HG03521 (cell line): ENCODE measurements around the gene CCDC186.

Experiments used
- ATAC-seq: cut with Tn5 transposase; IDR thresholded peaks from one replicate; pipeline ENCODE4 v1.9.1; 2021; ENCODE audit warnings: mild to moderate bottlenecking, moderate library complexity; ENCODE audit not compliant: unreplicated experiment

The CCDC186 gene

GRCh38 chr10:114115661-114116445, 58.1 kb downstream of the CCDC186 start:
- ATAC-seq, result no peak

GRCh38 chr10:114110174-114110972, 63.6 kb downstream of the CCDC186 start:
- ATAC-seq, result no peak

GRCh38 chr10:114103284-114103683, 70.7 kb downstream of the CCDC186 start:
- no peak for ATAC-seq

- ATAC-seq, result no peak
Observed at GRCh38 chr10:114102256-114102655, 71.7 kb downstream of the CCDC186 start.

DNA sequence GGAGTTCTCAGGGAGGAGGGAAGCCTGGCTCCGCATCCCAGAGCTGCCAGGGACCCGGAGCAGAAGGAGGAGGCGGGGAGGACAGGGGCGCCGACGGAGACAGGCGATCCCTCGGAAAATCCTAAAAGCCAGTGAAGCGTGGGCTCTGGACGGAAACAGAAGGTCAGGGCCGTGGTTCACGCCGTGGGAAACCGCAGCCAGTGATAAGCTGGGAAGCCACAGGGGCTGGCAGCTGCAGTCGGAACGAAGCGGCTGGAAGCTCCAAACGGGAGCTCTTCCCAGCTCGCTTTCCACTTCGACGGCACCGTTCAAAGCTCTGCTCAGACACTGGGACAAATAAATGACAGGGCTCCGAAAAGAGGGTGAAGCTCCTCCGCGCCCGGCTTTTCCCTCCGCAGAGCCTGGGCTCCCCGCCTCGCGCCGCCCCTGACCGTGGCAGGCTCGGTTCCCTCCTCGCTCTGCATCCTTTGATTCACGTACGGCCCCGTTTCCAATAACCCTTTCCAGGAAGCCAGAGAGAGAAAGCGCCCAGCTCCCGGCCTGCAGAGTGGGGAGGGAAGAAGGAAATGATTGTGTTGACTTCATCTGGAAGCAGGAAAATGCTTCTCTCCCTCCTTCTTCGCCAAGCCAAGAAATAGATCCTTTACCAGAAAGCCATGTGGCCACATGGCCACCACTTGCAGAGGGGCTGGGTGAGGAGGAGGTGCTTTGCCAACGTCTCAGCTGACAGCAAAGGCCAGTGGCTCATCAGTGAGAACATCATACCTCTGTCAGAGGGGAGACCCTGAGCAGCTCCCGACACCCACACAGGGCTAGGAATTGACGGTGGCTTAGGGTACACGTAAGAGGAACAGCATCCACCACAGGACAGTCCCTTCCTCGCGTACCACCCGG, 72.9 kb downstream of the CCDC186 start:
- no peak for ATAC-seq

DNA sequence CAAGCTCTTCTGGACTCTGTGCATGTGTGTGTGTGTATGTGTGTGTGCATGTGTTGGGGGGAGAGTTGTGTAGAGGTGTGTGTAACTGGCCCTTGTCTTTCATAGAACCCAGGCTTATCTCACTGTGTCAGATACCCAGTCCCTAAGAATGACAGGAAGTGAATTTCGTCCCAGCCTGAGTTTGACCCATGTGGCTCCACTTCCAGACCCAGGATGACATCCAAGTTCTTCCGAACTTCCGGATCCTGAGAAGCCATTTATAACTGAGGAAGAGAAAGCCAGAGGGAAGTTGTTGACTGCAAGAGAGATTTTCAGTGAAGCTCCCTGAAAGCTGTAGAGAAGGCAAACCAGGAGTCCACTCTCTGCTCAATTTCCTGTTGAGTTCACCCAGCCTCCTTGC, 77.1 kb downstream of the CCDC186 start:
- ATAC-seq, result no peak

DNA sequence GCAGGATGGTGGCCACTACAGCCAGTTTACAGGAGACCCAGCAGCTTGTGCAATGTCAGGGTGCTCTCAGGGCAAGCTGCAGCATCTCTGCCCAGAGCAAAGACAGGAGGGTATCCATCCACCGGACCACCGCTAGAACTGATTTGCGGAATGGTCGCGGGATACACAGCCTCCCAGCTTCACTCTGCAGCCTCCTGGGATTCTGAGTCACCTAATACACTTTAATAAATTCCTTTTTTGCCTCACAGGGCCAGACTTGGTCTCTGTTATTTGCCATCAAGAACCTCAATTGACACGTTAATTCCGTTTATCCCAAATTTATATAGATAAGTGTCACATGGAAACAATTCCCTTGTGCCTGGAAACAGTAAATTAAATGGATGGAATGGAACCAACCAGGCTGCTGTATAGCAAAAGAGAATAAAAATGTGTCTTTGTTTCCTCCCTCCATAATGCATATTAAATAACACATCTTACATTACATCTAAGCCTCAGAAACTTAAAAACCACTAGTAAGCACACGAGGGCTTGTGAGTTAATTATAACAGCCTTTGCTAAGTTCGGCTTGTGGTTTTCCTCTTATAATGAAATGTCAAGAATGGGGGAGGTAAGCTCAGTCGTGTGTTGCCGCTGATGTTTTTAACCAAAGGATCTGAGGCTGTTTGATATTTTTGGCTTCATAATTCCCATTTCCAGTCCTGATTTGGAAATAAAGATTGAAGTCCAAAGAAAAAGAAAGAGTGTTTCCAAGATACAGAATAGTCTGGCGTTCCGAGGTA, 78.3 kb downstream of the CCDC186 start:
- no peak for ATAC-seq

DNA sequence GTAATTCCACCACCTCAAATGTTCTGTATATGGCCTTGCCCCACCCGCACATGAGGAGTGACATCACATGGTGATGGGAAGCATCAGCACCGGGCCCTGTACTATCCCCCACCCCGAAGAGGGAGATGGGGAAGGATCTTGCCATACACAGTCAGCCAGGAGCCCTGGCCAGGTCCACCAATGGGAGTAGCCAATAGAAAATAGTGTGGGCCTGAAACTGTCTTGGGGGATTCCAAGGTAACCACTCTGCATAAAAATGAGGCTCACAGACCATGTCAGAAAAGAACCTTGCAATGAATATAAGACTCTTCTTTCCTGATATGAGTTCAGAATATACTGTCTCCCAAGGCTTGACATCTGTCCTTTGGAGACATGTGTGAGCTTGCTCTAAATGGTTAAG, 79.2 kb downstream of the CCDC186 start:
- no peak for ATAC-seq

DNA sequence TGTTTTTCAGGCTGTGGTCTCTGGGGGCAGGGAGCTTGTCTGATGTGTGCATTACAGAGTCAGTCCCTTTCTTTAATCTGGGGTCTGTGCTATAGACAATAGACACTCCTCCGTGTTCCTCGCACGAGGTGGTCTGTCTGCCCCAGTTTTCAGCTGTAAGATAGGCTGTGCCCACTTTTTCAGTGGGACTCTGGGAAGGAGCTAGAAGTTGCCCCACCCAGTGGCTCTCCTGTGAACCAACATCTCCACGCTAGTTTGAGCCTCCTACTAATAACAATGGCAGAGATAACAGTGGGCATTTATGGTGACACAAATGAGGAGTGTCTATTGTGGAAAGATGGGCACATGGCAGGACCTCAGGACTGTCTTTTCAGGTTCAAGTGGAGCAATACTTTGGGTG, 86.3 kb downstream of the CCDC186 start:
- no peak for ATAC-seq

DNA sequence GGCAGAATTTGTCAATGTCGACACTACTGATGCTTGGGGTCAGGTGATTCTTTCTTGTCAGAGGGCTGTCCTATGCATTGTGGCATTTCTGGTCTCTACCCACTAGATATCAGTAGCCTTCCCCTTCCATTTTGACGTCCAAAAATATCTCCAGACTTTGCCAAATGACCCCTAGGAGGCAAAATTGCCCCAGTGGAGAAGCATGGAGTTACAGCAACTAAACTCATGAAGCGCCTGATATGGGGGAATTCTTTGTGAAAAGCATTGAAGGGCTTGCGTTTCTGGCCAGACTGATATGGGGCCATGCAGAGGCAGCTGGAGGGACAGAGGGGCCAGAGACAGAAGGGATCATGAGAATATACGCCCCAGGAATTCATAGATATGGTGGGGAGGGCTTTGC, 86.7 kb downstream of the CCDC186 start:
- no peak for ATAC-seq

DNA sequence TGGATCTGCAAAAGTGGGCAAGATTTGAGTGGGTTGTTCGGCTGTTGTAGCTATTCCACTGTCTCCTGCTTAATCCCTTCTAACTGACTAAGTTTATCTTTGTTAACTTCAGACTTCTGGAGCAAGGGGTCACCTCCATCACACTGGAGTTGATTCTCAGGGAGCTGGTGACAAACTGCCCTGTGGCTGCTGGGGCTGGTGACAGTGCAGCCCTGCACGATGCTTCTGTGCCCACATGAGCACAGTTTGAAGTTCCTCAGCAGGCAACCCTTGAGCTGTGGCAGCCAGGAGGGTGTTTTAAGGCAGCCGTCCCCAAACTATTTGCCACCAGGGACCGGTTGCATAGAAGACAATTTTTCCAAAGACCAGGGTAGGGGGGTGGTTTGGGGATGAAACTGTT, 89.8 kb downstream of the CCDC186 start:
- ATAC-seq, result no peak

GRCh38 chr10:114083040-114083439, 91.0 kb downstream of the CCDC186 start:
- no peak for ATAC-seq

DNA sequence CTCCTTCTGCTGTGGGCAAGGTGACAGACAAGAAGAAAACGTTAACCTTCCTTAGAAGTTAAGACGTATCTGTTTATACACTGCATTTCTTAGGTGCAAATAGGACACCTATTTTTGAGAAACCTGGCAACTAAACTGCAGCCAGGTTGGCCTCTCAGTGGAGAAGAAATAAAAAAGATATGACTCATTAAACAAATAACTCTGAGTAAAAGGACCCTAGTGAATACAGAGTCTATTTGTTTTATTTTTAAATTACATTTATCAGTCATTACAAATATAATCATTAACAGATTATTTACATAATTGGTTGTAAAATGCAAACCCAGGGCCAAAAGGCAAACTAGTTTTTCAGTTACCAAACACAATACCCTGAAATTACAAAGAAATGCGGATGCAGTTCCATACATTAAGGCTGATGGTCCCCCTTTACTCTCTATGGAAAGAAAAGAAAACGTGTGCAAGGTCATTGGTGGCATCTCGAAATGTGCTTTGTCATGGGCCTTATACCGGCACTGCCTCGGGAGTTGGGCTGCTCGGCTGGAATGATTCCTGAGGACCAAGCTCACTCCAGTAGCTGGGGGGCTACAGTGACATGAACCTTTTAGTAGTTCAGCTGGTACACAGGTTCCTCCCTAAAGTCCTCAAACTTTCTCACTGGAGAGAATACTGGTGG, 92.0 kb downstream of the CCDC186 start:
- ATAC-seq, result no peak

- ATAC-seq, result no peak
Observed at GRCh38 chr10:114079421-114079820, 94.6 kb downstream of the CCDC186 start.

DNA sequence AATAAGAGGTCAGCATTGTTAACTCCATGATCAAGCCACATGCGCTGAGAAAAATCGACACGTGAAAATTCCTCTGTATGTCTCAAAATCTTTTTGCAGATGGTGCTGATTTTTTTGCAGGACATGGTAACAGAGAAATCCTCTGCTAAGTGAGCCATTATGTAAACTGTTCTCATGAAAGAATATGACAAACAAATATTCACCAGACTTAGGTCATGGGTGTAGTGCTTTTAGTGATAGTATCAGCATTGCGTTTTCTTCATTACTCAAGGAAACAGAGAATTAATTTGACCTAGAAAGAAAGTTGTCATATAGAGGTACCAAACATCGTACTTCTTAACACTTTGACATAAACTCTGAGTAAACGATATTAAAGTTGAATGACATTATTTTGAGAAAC, 95.7 kb downstream of the CCDC186 start:
- no peak for ATAC-seq

GRCh38 chr10:114077815-114078219, 96.2 kb downstream of the CCDC186 start:
- no peak for ATAC-seq

- ATAC-seq, result no peak
Observed at GRCh38 chr10:114077347-114077746, 96.7 kb downstream of the CCDC186 start.

DNA sequence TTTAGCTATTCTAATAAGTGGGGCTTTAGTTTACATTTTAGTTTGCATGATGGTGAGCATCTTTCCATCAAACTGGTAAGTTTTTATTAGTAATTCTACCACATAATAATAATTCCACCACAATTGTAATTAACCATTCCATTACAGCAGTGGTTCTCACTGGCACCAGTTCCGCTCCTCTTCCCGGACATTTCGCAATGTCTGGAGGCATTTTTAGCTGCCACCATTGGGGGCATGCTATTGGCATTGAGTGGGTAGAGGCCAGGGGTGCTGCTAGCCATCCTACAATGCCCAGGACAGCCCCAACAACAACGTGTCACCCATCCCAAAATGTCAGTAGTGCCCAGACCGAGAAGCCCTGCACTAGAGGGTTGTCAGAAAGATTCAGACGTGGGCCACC, 98.9 kb downstream of the CCDC186 start:
- no peak for ATAC-seq

GRCh38 chr10:114073395-114074186, 100.4 kb downstream of the CCDC186 start:
- ATAC-seq, result peak; percentile 53
